Mesenchymal stem cell (in vitro differentiated cells and primary cell): ENCODE results near the gene HAPLN3.

Experiments used
- DNase-seq: peaks from one replicate; pipeline ENCODE4 v3.0.0-alpha.2; 2013
- H2AFZ ChIP-seq: one replicate; pipeline ENCODE4 v1.6.1; 2013; ENCODE audit warnings: low read depth, mild to moderate bottlenecking, control low read depth, inconsistent platforms, low read length, moderate library complexity
- H2AK5ac ChIP-seq: 2 replicates; pipeline ENCODE4 v1.6.1; 2013; ENCODE audit warnings: low read length, moderate library complexity, mild to moderate bottlenecking, inconsistent platforms; ENCODE audit not compliant: severe bottlenecking
- H2BK120ac ChIP-seq: one replicate; pipeline ENCODE4 v1.6.1; 2013; ENCODE audit warnings: low read depth, mild to moderate bottlenecking, inconsistent platforms, low read length, moderate library complexity
- H2BK12ac ChIP-seq, 2 experiments: one replicate each; pipeline ENCODE4 v1.6.1; 2013; ENCODE audit warnings: inconsistent platforms in 2 of 2, low read length in 2 of 2, mild to moderate bottlenecking in 2 of 2, moderate library complexity in 2 of 2, control low read depth in 1 of 2
- H2BK15ac ChIP-seq: one replicate; pipeline ENCODE4 v1.6.1; 2013; ENCODE audit warnings: mild to moderate bottlenecking, low read depth, inconsistent platforms; ENCODE audit not compliant: poor library complexity, severe bottlenecking
- H2BK5ac ChIP-seq: 2 replicates; pipeline ENCODE4 v1.6.1; 2013; ENCODE audit warnings: low read depth, mild to moderate bottlenecking, low read length, control low read depth, inconsistent platforms; ENCODE audit not compliant: poor library complexity, severe bottlenecking
- H3K14ac ChIP-seq, 2 experiments: one replicate each; pipeline ENCODE4 v1.6.1; 2013; ENCODE audit warnings: inconsistent platforms in 2 of 2, low read length in 2 of 2, control low read depth in 1 of 2, mild to moderate bottlenecking in 1 of 2, moderate library complexity in 1 of 2
- H3K18ac ChIP-seq, 2 experiments: one replicate each; pipeline ENCODE4 v1.6.1; 2013; ENCODE audit warnings: inconsistent platforms in 2 of 2, low read length in 2 of 2, control low read depth in 1 of 2, low read depth in 1 of 2, mild to moderate bottlenecking in 1 of 2
- H3K23ac ChIP-seq, 2 experiments: one replicate each; pipeline ENCODE4 v1.6.1; 2013; ENCODE audit warnings: inconsistent platforms in 2 of 2, low read length in 2 of 2, mild to moderate bottlenecking in 2 of 2, moderate library complexity in 2 of 2, control low read depth in 1 of 2
- H3K27ac ChIP-seq: 2 replicates; pipeline ENCODE4 v1.5.1; 2013; ENCODE audit warnings: mild to moderate bottlenecking, moderate library complexity, low read length, control low read depth, inconsistent platforms; ENCODE audit not compliant: poor library complexity, severe bottlenecking
- H3K27me3 ChIP-seq, 2 experiments: 2 replicates each; pipeline versions ENCODE4 v1.6.1 to v1.7.0; 2013; ENCODE audit warnings: low read length in 2 of 2, mild to moderate bottlenecking in 2 of 2, moderate library complexity in 2 of 2, control low read depth in 1 of 2, inconsistent platforms in 1 of 2; ENCODE audit not compliant: control insufficient read depth in 1 of 2, insufficient read depth in 1 of 2
- H3K36me3 ChIP-seq, 2 experiments: 2 replicates each; pipeline versions ENCODE4 v1.6.1 to v1.7.0; 2013; ENCODE audit warnings: low read length in 2 of 2, control low read depth in 1 of 2, inconsistent platforms in 1 of 2, low read depth in 1 of 2, mild to moderate bottlenecking in 1 of 2; ENCODE audit not compliant: insufficient read depth in 2 of 2, control insufficient read depth in 1 of 2
- H3K4ac ChIP-seq, 2 experiments: one replicate each; pipeline ENCODE4 v1.6.1; 2013; ENCODE audit warnings: inconsistent platforms in 2 of 2, low read length in 2 of 2, mild to moderate bottlenecking in 2 of 2, moderate library complexity in 2 of 2, control low read depth in 1 of 2, low read depth in 1 of 2
- H3K4me1 ChIP-seq: 2 replicates; pipeline ENCODE4 v1.6.1; 2013; ENCODE audit warnings: low read depth, low read length, control low read depth; ENCODE audit not compliant: control insufficient read depth, insufficient read depth
- H3K4me2 ChIP-seq: 2 replicates; pipeline ENCODE4 v1.6.1; 2013; ENCODE audit warnings: low read length, mild to moderate bottlenecking, inconsistent platforms; ENCODE audit not compliant: poor library complexity, severe bottlenecking
- H3K4me3 ChIP-seq, 2 experiments: 2 replicates each; pipeline versions ENCODE4 v1.5.1 to v1.7.0; 2013; ENCODE audit warnings: low read length in 2 of 2, mild to moderate bottlenecking in 2 of 2, control low read depth in 1 of 2, low read depth in 1 of 2; ENCODE audit not compliant: insufficient read depth in 1 of 2
- H3K79me1 ChIP-seq: replicated peaks from 2 replicates; pipeline ENCODE4 v1.6.1; 2013; ENCODE audit warnings: mild to moderate bottlenecking, control low read depth, low read length, inconsistent platforms; ENCODE audit not compliant: poor library complexity, severe bottlenecking
- H3K9ac ChIP-seq: 2 replicates; pipeline ENCODE4 v1.7.0; 2013; ENCODE audit warnings: mild to moderate bottlenecking, low read length, moderate library complexity
- H3K9me3 ChIP-seq: 2 replicates; pipeline ENCODE4 v1.7.0; 2013; ENCODE audit warnings: mild to moderate bottlenecking, low read length; ENCODE audit not compliant: control insufficient read depth
- H4K8ac ChIP-seq: one replicate; pipeline ENCODE4 v1.6.1; 2013; ENCODE audit warnings: inconsistent platforms, mild to moderate bottlenecking, low read length, moderate library complexity
- H4K91ac ChIP-seq: one replicate; pipeline ENCODE4 v1.6.1; 2013; ENCODE audit warnings: mild to moderate bottlenecking, low read length, inconsistent platforms
- WGBS: methylation state at CpG from one replicate; pipeline ENCODE4 v1.1.7; 2013; ENCODE audit warnings: mixed read lengths; 5-methylcytosine and 5-hydroxymethylcytosine counted together

Gene HAPLN3

DNA sequence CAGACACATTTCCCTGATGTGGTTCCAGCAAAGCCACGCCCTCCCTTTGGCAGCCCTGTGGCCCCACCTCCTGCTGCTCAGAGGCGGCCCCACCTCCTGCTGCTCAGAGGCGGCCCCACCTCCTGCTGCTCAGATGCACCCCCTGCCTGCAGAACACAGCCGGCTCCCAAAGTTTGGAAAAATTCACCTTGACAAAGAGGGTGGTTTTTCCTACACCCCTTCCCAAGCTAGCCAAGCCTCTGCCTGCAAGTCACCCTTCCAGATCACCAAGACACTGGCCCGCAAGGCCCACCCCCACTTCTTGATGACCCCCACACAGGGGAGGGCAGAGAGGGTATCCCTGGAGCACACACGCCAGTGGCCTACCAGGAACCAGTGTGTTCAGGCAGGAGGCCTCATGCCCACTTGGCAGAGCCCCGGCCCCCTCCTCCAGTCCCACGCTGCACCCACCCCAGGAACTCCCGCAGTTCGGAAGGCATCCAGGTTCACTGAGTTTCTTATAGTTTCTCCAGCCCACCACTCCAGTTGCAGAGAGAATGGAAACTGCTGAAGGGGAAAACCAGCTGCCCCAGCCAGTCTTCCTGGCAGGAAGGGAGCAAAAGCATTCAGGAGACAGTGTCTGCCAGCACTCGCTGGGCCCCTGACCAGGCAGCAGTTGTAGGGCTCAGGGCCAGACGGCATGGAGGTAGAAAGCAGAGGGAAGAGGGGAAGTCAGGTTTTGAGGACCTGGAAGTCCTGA is 2.3 kb upstream of the HAPLN3 start:
- no peak overlapping the region for H2BK15ac ChIP-seq
- peak overlapping the region; percentile 38 to 40 for H2BK12ac ChIP-seq
- H3K9me3 ChIP-seq = no peaks in the 10 kb centered on the region
- H3K14ac ChIP-seq = no peak overlapping the region
- H3K79me1 ChIP-seq = peaks cover 2% of the 10 kb centered on the region
- no peak overlapping the region for H3K18ac ChIP-seq
- peaks cover 36% of the 10 kb centered on the region for H3K4me1 ChIP-seq
- H3K27me3 ChIP-seq = peaks cover 14 to 27% of the 10 kb centered on the region in 2 experiments
- peak overlapping the region; percentile 15 for H3K9ac ChIP-seq
- no peak overlapping the region for H3K4me3 ChIP-seq
- H3K4me2 ChIP-seq = no peak overlapping the region
- H2AK5ac ChIP-seq = peak overlapping the region; percentile 11
- H3K36me3 ChIP-seq = peaks cover 20 to 38% of the 10 kb centered on the region in 2 experiments
- WGBS = 57% methylated on average over 12 of the region's 12 CpGs
- H3K23ac ChIP-seq = no peak overlapping the region
- no peak overlapping the region for H2BK120ac ChIP-seq
- H2BK5ac ChIP-seq = no peak overlapping the region
- peak; percentile 73 for DNase-seq
- no peak overlapping the region for H3K27ac ChIP-seq
- no peak overlapping the region for H4K91ac ChIP-seq
- no peak overlapping the region for H4K8ac ChIP-seq
- H2AFZ ChIP-seq = no peak overlapping the region
- H3K4ac ChIP-seq = no peak overlapping the region

DNA sequence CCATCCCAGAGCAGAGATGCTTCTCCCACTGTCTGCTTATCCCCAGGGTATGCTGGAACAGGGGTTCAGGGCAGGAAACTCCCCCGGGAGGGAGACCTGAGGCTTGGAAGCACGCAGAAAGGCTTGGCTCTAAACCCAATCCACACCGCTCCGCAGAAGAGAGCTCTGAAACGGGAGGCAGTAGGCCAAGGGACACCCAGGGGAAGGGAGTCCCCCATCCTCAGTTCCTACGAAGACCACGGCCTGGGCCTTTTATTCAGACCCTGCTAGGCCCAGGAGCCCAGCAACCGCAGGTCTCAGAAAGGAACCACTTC is 1.8 kb upstream of the HAPLN3 start:
- Histone ChIP-seq H2BK120ac (no peak overlapping the region), H4K91ac (no peak overlapping the region), H2BK15ac (peak overlapping the region; percentile 41), H3K18ac (no peak overlapping the region), H2BK12ac (peak overlapping the region in 1 of 2 experiments; percentile 40), H3K4me1 (peaks cover 36% of the 10 kb centered on the region), H4K8ac (no peak overlapping the region), H3K14ac (no peak overlapping the region), H3K23ac (no peak overlapping the region), H3K9ac (peak overlapping the region; percentile 15), H3K4me3 (no peak overlapping the region), H3K9me3 (no peaks in the 10 kb centered on the region), H2AK5ac (no peak overlapping the region), H3K27ac (no peak overlapping the region), H3K36me3 (peaks cover 15 to 33% of the 10 kb centered on the region in 2 experiments), H2AFZ (no peak overlapping the region), H3K4me2 (no peak overlapping the region), H3K27me3 (peaks cover 14 to 27% of the 10 kb centered on the region in 2 experiments), H2BK5ac (no peak overlapping the region), H3K79me1 (no peaks in the 10 kb centered on the region), H3K4ac (no peak overlapping the region)
- no peak for DNase-seq
- 59% methylated on average over 8 of the region's 8 CpGs for WGBS

DNA sequence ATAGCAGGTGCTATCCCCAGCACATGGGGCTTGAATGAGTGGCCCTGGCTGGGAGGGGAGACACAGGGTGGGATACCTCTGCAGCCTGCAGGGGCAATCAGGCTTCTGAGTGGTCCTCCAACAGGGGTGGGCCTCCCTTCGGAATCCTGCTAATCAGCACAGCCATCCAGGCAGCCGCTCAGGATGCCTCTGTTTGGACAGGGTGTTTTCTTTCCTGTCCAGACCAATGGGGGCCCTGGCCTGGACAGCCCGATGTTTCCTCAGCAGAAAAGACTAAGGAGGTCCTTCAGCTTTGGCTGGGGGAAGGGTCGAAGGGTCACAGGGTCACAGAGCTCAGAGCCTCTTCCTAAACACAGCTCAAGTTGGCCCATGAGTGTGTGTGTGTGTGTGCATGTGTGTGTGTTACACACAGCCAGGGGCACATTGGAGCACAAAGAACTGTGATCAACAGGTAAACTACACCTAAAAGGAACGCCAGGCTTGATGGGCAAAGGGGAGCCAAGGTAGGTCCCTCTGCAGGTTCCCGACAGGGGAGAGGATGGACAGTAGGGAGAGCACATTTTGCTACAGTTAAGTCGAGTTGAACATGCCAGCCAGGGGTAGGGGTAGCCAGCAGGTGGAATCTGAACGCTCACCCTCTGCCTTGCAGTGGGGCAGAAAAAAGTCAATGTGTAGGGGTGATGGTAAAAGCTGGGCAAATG is 1.1 kb upstream of the HAPLN3 start:
- H2BK15ac ChIP-seq = no peak overlapping the region
- no peak overlapping the region for H3K9ac ChIP-seq
- no peak overlapping the region for H2BK5ac ChIP-seq
- H2AK5ac ChIP-seq = no peak overlapping the region
- no peak overlapping the region for H3K27ac ChIP-seq
- no peak overlapping the region for H2BK120ac ChIP-seq
- H3K18ac ChIP-seq = no peak overlapping the region
- no peak overlapping the region for H3K14ac ChIP-seq
- peaks cover 14 to 27% of the 10 kb centered on the region in 2 experiments for H3K27me3 ChIP-seq
- no peak overlapping the region for H3K4me2 ChIP-seq
- no peak for DNase-seq
- H2BK12ac ChIP-seq = no peak overlapping the region
- peaks cover 11 to 28% of the 10 kb centered on the region in 2 experiments for H3K36me3 ChIP-seq
- 56% methylated on average over 8 of the region's 8 CpGs for WGBS
- no peak overlapping the region for H4K91ac ChIP-seq
- H3K4me1 ChIP-seq = peaks cover 36% of the 10 kb centered on the region
- no peaks in the 10 kb centered on the region for H3K9me3 ChIP-seq
- no peak overlapping the region for H3K23ac ChIP-seq
- no peak overlapping the region for H3K4me3 ChIP-seq
- no peak overlapping the region for H3K4ac ChIP-seq
- no peaks in the 10 kb centered on the region for H3K79me1 ChIP-seq
- no peak overlapping the region for H4K8ac ChIP-seq
- H2AFZ ChIP-seq = no peak overlapping the region

DNA sequence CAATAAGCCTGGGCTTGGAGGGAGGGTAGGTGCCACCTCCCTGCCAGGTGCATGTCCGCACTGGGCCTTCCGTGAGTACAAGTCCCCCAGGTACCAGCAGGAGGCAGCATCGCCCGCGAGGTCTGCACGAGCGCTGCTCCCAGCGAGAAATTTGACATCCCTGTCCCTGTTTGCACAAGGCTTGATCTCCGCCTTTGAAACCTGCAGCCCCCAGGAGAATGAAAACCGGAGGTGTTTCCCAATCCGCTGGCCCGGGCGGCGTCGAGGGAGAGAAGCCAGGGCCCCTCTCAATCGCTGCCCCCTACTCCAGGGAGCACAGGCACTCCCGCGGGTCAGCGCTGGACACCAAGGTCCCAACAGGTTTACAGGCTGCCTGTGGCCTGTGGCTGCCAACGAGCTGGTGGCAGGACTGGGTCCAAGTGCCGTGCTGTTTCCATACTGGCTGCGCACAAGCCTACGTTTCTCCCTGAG is 961 bp downstream of the HAPLN3 start:
- Histone ChIP-seq H2BK120ac (no peak overlapping the region), H3K23ac (no peak overlapping the region), H3K9me3 (no peaks in the 10 kb centered on the region), H3K14ac (no peak overlapping the region), H4K8ac (no peak overlapping the region), H3K79me1 (no peaks in the 10 kb centered on the region), H2AFZ (no peak overlapping the region), H3K27ac (no peak overlapping the region), H2AK5ac (no peak overlapping the region), H4K91ac (no peak overlapping the region), H3K9ac (no peak overlapping the region), H2BK5ac (no peak overlapping the region), H3K4me2 (peak overlapping the region; percentile 95), H3K4ac (no peak overlapping the region), H3K4me1 (peaks cover 29% of the 10 kb centered on the region), H3K36me3 (peaks cover 0 to 13% of the 10 kb centered on the region in 2 experiments), H2BK12ac (no peak overlapping the region), H3K4me3 (peak overlapping the region in 1 of 2 experiments; percentile 72), H3K18ac (no peak overlapping the region), H3K27me3 (peaks cover 14 to 27% of the 10 kb centered on the region in 2 experiments), H2BK15ac (no peak overlapping the region)
- 3% methylated on average over 23 of the region's 23 CpGs for WGBS
- DNase-seq = peak; percentile 26
